ENCODE data around the gene CLCN6.

CLCN6 gene, protein sequence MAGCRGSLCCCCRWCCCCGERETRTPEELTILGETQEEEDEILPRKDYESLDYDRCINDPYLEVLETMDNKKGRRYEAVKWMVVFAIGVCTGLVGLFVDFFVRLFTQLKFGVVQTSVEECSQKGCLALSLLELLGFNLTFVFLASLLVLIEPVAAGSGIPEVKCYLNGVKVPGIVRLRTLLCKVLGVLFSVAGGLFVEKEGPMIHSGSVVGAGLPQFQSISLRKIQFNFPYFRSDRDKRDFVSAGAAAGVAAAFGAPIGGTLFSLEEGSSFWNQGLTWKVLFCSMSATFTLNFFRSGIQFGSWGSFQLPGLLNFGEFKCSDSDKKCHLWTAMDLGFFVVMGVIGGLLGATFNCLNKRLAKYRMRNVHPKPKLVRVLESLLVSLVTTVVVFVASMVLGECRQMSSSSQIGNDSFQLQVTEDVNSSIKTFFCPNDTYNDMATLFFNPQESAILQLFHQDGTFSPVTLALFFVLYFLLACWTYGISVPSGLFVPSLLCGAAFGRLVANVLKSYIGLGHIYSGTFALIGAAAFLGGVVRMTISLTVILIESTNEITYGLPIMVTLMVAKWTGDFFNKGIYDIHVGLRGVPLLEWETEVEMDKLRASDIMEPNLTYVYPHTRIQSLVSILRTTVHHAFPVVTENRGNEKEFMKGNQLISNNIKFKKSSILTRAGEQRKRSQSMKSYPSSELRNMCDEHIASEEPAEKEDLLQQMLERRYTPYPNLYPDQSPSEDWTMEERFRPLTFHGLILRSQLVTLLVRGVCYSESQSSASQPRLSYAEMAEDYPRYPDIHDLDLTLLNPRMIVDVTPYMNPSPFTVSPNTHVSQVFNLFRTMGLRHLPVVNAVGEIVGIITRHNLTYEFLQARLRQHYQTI

DNA sequence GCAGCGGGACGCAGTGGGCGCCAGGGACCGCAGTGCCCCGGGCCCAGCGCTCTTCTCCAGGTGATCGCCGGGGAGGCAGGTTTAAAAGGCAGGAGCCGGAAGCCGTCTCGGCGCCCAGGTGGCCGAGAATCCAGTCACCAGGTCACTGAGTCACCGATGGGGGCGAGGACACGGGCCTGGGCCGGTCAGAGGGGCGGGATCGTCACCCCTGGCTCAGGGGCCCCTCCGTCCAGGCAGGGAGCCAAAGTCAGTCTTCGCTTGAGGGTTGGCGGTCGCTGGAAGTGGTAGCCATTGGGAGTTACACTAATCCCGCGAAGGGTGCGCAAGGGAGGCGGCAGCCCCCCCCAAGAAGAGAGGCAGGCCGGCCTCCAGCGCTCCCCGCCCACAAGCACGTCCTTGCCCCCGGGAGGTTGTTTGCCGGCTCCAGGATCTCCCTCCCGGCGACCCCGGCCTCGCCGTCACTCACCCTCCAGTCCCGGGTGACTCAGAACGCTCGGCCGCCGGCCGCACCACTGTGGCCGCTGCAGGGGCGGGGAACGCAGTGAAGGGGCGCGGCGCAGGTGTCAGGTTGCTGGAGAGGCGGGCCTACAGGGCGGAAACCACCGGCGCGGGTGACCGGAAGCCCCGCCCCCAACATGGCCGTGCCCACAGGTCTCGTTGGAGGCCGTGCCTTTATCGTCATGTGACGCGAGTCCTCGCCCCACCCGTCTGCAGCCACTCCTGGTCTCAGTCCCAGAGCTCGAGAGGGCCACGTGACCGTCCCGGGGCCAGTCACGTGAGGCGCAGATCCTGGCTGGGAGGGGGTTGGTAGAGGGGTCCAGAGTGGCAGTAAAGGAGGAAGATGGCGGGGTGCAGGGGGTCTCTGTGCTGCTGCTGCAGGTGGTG, at the start of gene CLCN6, which contains the start of gene MTHFR:
Gene CLCN6, plus strand, starts transcription at position 770 of the 885 bp plus-strand sequence. Its CDS starts 72 bp downstream, at position 842.
Gene MTHFR, minus strand, starts transcription at position 543 of the 885 bp plus-strand sequence. CDS start 2,848 bp downstream, outside the sequence.
- peak; percentile 96 for DNase-seq

DNA sequence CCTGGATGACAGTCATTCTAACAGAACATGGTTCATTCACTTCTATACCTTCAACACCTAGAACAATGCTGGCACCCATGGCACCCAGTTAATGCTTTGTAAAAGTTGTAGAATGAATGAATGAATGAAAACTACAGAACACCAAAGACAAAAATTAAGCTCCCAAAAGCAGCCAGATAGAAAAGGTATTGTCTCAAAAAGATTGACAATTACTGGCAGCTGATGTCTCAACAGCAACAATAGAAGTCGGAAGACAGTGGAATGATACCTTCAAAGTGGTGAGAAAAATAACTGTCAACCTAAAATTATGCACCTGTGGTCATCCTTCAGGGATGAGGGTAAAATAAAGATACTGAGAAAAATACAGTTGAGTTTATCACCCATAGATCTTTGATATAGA, 48.9 kb upstream of the CLCN6 start:
- no peak for DNase-seq

DNA sequence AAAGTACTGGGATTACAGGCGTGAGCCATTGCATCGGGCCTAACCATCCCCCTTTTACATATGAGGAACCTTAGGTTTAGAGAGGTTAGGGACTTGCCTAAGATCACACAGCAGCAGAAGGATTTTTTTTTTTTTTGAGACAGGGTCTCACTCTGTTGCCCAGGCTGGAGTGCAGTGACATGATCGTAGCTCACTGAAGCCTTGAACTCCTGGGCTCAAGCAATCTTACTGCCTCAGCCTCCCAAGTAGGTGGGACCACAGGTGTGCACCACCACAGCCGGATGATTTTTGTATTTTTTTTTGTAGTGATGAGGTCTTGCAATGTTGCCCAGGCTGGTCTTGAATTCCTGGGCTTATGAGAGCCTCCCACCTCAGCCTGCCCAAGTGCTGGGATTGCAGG, 46.2 kb upstream of the CLCN6 start:
- DNase-seq: no peak

DNA sequence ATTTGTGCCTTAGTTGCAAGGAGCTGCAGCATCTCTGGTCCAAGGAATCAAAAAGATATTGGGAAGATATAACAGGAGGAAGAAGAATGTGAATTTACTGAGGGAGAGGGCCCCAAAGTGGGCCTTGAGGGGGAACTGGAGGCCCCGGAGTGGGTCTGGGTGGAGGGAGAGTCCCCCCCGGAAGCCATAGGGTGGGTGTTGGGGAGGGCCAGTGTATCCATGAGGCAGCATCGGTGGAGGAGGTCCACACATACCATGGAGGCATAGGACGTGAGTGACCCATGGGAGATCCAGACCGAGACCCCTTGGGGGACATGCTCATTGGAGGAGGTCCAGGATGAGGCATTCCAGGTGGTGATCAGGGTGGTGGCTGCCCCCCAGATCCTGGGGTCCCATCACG, 44.7 kb upstream of the CLCN6 start:
- DNase-seq: no peak

DNA sequence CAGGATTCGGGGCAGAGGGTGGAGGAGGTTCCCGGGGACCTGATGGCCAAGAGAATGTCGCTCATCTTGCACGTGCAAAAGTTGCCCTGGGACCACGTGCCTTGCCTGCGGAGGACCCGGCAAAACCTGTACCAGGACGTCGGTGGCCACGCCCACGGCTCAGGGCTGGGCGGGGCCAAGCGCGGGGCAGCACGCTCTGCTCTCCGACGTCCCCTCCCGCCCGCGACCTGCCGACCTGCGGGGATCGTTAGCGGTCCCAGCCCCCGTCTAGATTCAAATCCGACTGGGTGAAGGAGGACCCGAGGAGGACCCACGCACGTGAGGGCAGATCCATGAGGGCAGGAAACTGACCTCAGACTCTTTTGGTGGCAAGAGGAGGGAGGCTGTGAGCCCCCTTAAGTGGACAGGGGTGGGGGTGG, 44.0 kb upstream of the CLCN6 start, which contains the start of gene C1orf167:
Gene C1orf167, plus strand, starts transcription at position 206 of the 419 bp plus-strand sequence. CDS start 2,208 bp downstream, outside the sequence.
- peak; percentile 27 to 30 for DNase-seq

DNA sequence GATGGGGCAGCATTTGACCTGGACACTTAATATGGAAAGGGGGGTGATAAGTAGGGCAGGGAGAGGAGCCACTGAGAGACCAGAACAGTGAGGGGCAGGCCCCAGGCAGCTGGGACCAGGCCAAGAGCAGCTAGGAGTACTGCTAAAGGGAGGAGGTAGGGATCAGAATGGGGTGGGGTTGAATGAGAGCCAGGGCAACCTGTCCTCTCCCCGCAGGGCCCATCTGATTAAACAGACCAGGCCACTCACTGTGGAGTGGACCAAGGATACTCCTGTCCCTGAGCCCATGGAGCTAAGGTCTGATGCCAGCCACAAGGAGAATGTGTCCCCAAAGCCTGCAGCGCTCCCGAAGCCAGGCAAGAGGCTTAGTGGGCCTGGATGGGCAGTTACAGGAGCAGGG, 41.9 kb upstream of the CLCN6 start:
- no peak for DNase-seq

DNA sequence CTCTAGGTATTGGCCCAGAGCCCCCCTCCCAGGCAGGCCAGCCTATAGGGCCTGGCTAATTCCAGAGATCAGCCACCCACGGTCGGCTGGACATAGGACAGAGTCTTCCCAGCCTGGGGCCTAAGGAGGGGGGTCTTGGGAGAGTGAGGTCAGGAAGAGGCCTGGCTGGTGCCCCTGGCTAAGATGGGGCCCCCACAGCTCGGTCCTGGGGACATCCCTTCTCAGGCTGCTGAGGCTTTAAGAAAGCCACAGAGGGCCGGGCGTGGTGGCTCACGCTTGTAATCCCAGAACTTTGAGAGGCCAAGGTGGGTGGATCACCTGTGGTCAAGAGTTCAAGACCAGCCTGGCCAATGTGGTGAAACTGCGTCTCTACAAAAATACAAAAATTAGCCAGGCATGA, 41.5 kb upstream of the CLCN6 start:
- DNase-seq: no peak

DNA sequence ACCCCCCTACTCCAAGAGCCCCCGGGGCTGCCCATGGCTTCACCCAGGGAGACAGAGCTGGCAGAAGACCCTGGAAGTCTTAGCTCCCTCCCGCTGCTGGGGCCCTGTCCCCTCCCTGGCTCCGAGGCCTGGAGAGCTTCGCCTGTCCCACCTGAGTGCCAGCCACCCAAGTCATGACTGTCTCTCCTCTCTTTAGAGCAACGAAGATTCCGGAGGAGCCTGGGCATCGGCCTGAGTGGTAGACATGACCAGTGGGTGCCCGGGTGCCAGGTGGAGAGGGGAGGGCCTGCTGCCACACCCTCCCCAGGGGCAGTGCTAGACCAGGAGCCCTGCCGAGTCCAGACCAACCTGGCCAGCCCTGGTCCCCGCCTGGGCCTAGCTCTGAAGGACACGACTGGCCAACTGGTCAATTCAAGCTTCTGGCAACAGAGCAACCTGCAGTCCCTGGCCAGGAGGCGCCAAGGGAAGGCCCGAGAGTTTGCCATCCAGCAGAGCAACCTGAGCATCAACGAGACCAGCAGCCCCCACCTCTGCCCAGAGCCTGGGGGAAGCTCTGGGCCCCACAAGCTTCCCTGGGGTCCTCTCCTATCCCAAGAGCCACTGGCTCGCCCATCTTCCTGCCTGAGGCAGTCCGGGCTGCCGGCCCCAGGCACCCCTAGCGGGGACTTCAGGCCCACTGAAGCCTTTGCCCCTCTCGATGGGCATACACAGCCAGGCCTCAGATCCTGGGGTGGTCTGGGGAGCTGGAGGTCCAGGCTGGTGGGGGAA, 40.1 kb upstream of the CLCN6 start:
- DNase-seq: no peak

DNA sequence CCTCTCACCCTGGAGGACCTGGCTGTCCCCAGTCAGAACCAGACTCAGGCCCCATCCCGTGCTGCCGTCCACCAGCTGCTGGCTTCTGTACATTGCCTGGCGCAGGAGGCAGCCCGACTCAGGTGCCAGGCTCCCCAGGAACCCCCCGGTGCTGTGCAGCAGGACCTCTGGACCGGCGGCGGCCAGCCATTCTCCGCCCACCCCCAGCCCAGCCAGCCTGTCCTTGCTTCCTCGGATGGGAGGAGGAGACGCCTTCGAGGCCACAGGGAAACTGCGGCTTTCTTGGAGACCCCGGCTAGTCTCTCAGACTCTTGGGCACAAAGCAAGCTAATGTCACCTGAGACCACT, 39.6 kb upstream of the CLCN6 start:
- DNase-seq: no peak

DNA sequence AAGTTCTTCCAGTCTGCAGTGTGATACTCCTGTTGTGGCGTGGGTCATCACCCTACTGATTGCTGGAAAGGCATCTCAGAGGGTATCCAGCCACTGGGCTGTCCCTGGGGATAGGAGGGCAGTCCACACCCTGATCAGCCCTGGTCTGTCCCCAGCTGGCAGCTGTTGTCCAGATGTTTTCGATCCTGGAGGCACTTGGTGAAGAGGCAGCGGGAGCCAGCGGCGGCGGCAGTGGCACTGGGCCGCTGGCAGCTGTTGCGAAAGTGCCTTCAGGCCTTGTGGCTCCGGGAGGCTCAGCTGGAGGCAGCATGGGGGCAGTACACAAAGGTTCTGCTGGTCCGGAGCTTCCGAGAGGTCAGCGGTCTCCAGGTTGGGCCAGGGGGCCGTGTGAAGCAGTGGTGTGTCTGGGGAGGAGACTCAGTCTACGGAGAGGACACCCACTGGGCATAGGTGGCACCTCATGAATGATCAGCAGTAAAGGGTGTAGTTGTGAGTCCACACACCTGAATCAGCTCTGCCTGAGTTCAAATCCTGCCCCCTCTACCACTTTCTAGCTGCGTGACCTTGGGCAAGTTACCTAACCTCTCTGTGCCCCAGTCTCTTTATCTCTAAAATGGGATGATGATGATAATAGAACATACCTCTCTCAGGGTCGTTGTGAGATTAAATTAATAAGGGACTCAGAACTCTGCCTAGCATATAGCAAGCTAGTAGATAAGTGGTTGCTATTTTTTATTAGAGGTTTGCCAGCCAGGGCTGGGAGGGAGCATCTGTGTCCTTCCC, 37.9 kb upstream of the CLCN6 start:
- DNase-seq: no peak

DNA sequence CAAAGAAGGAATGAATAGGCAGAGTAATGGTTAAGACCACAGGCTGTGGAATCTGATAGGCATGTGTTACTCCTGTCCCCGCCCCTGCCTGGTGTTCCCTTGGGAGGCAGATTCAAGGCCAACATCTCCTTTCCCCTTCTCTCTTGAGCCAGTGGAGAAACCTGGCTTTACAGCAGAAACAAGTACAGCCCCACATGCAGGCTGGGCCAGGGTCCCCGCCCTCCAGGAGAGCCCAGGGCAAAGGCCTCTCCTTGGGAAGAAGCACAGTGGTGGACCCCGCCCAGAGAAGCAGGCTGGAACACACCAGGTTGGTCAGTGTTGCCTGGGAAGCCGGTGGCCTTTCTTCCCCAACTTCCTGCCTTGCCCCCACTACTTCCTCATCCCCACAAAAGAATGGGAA, 37.2 kb upstream of the CLCN6 start:
- no peak for DNase-seq

DNA sequence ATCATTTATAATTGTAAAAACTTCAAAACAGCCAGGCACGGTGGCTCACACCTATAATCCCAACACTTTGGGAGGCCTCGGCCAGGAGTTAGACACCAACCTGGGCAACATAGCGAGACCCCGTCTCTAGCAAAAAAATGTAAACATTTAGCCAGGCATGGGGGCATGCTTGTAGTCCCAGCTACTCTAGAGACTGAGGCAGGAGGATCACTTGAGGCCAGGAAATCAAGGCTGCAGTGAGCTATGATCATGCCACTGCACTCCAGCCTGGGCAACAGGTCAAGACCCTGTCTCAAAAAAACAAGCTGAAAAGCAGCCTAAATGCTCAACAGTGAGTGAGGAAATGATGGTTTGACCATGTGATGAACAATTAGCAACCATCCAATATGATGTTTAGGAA, 36.7 kb upstream of the CLCN6 start:
- DNase-seq: no peak

DNA sequence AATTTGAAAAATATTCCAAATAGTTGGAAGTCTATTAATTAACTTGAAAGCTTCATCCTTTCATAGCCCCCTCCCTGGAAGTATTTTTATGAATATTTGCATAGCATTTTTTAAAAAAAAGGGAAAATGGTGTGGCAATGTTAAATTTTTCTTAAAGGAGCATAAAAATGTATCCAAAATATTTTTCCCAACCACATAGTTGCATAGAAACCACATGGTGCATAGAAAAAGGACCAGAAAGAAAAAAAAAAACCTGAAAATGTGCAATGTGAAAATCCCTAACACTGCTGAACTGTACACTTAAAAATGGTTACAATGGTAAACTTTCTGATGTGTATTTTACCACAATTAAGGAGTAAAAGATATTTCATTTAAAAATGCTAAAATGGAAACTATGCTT, 36.0 kb upstream of the CLCN6 start:
- no peak for DNase-seq

DNA sequence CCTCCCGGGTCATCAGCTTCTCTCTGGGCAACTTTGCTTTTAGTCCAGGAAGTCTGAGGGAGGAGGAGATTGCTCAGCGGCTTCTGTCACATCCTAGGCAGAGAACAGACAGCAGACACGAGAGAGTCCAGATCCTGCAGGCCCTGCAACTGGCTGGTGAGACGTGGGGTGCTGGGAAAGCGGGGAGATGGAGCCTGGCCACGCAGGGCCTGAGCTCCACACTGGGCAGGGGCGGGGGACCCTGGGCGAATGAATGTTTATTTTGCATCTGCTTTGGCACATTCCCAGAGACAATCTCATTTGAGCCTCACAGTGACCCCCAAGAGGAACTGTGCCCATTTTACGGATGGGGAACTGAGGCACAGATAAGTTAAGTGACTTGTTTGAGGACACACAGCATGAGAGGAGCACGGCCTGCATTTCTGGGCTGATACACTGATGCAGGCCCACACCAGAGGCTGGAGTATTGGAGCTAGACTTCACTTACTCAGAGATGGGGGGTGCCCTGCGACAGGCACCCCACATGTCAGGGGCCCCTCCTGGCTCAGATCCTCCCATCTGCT, 34.4 kb upstream of the CLCN6 start:
- no peak for DNase-seq

DNA sequence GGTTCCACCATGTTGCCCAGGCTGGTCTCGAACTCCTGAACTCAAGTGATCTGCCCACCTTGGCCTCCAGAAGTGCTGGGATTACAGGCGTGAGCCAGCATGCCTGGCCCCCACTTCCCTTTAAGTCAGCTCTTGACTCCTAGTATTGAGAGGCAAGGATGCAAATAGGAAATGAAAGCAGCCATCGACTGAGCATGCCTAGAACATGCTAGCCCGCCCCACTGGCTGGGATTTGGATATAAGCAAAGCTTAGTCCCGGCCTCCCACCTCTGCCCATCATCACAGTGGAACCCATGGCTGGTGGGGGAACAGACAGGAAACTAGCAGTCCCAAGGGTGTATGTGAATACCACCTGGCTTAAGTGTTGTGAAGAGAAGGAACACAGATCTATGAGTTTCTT, 33.5 kb upstream of the CLCN6 start:
- no peak for DNase-seq

DNA sequence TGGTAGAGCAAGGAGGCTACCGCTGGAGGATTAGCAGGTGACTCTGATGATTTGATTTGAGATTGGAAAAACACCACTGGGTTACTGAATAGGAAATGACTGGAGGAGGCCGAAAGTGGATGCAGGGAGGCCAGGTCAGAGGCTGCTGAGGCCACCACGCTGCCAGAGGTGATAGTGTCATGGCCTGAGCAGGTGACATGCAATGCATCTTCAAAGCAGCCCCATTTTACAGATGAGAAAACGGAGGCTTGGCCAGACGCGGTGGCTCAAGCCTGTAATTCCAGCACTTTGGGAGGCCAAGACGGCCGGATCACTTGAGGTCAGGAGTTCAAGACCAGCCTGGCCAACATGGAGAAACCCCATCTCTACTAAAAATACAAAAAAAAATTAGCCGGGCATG, 31.2 kb upstream of the CLCN6 start:
- no peak for DNase-seq

DNA sequence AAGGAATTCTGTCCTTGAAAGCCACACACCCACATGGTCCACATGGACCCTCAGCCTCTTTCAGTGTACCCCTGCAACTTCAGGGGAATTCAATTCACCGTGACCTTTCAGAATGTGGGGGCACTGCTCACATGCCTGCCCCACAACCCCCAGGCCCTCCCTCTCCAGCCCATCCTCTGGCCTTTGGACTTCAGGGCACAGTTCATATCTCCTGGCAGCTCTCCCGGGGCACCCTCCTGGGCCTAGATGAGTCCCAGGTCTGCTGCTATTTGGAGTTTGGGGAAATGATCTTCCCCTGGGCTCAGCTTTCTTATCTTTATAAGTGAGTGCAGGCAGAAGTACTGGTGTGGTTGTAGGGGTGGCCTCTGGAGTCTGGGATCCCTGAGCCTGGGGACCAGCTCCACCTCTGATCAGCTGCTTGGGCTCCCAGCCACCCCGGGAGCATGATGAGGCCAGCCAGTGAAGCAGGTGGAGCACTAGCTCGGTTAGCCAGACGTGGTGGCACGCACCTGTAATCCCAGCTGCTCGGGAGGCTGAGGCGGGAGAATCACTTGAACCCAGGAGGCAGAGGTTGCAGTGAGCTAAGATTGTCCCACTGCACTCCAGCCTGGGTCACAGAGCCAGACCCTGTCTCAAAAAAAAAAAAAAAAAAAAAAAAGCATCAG, 28.2 kb upstream of the CLCN6 start:
- no peak for DNase-seq

DNA sequence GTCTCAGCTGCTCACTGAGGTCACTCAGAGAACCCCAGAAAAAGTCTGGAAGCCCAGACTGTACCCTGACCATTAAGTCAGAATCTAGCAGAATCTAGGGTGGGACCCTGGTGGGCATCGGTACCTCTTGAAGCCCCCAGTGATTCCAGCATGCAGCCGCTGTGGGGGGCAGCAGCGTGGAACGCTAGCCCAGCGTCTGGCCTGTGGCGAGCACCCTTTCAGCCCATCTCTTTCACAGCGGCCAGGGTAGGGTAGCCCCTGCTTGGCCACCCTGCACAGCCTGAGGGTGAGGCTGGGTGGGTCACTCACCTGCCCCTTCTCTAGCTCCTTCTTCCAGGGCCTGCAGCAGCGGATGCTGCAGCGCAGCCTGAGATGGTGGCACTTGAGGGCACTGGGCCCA, 27.7 kb upstream of the CLCN6 start:
- DNase-seq: no peak

DNA sequence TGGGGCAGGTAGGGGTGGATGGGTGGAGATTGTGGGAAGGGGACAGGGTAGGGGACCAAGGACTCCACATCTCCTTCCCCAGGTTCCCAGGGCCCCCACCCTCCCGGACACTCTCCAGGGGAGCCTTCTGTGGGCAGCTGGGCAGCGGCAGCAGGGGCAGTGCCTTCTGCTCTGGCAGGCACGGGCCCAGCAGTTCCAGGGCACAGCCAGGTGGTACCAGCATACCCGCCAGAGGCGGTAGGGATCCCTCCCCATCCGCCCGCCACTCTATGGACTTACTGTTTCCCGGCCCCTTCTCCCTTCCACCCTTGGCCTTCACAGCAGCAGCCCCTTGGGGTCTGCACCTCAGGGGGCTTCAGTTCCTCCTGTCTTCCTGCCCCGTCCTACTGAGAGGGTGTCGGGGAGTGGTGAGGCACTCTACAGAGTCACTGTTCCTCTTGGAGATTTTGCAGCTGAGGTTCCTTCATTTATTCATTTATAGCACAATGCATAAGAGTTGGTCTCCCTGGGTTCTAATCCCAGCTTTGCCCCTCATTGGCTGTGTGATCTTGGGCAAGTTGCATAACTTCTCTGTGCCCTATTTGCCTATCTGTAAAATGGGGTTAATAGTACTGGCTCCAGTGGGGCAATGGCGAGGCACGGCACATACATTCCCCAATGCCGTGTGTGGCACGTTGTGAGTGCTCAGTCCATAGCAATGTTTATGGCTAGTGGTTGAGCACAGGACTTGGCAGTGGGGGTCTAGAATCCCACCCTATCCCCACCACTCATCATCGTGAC, 27.0 kb upstream of the CLCN6 start:
- no peak for DNase-seq

Data from stimulated activated CD4-positive, alpha-beta T cell treated with anti-CD3 and anti-CD28 coated beads, Interleukin-2, amount 100 ng/mL, for 48 hours (primary cell).